Chondrocyte (in vitro differentiated cells): ENCODE data around the gene SEMA3C. TPM values are rescaled to one million over a fixed set of nuclear protein-coding genes. Genes with fewer than 3 reads are reported as not detected.

Experiments
- DNase-seq: peaks from one replicate; pipeline ENCODE4 v3.0.0; 2021; ENCODE audit warnings: mixed read lengths, low spot score
- H3K27ac Mint-ChIP-seq: one replicate; pipeline ENCODE4 v1.8.0; 2021; ENCODE audit warnings: mild to moderate bottlenecking, moderate library complexity, mixed read lengths; ENCODE audit not compliant: unreplicated experiment
- H3K27me3 Mint-ChIP-seq: 2 replicates; pipeline ENCODE4 v1.8.0; 2021; ENCODE audit warnings: low read depth, mixed read lengths
- H3K36me3 Mint-ChIP-seq: 2 replicates; pipeline ENCODE4 v1.8.0; 2021; ENCODE audit warnings: low read depth, mixed read lengths
- H3K4me1 Mint-ChIP-seq: 2 replicates; pipeline ENCODE4 v1.8.0; 2021; ENCODE audit warnings: low read depth, mild to moderate bottlenecking, mixed read lengths
- H3K4me3 Mint-ChIP-seq: one replicate; pipeline ENCODE4 v1.8.0; 2021; ENCODE audit warnings: mild to moderate bottlenecking, moderate library complexity, mixed read lengths; ENCODE audit not compliant: unreplicated experiment
- H3K9me3 Mint-ChIP-seq: 2 replicates; pipeline ENCODE4 v1.8.0; 2021; ENCODE audit warnings: low read depth, mixed read lengths
- total RNA-seq: library from RNA; stranded (reverse); gene quantifications from 3 replicates; pipeline ENCODE4 v1.2.1, GENCODE V29; 2021
- TF ChIP-seq, protein P1 (sequence below): fragments of 200-600 bp; sonication (generic); IDR thresholded peaks from 2 replicates; pipeline ENCODE4 v1.5.0; 2021; ENCODE audit warnings: antibody characterized with exemption, mild to moderate bottlenecking, moderate library complexity

The SEMA3C gene
- total RNA-seq, 1 donor from 2014 or later, result 80.0 TPM

DNA sequence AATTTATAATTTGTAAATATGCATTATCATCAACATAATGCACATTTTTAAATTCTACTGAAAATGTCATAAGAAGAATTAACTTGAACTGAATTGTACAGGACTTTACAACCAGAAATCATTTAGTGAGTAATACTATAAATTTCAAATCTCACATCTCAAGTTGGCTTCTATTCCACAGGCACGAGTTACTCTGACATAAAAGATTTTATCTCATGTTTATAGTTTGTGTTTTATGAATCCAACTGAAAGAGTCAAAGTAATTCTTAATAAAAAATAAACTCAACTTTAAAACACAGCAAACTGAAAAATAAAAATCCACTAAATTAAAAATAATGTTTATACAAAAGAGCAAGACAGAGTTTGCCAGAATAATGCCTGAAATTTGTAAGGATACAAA, 151.2 kb downstream of the SEMA3C start:
- DNase-seq, result no peak
- no peaks in the 10 kb centered on the region for H3K27me3 Mint-ChIP-seq
- H3K27ac Mint-ChIP-seq, result no peak overlapping the region
- H3K36me3 Mint-ChIP-seq, result peaks cover 3% of the 10 kb centered on the region
- peaks cover 22% of the 10 kb centered on the region for H3K4me1 Mint-ChIP-seq
- H3K9me3 Mint-ChIP-seq, result no peaks in the 10 kb centered on the region
- H3K4me3 Mint-ChIP-seq, result no peak overlapping the region
- TF ChIP-seq, protein P1, sequence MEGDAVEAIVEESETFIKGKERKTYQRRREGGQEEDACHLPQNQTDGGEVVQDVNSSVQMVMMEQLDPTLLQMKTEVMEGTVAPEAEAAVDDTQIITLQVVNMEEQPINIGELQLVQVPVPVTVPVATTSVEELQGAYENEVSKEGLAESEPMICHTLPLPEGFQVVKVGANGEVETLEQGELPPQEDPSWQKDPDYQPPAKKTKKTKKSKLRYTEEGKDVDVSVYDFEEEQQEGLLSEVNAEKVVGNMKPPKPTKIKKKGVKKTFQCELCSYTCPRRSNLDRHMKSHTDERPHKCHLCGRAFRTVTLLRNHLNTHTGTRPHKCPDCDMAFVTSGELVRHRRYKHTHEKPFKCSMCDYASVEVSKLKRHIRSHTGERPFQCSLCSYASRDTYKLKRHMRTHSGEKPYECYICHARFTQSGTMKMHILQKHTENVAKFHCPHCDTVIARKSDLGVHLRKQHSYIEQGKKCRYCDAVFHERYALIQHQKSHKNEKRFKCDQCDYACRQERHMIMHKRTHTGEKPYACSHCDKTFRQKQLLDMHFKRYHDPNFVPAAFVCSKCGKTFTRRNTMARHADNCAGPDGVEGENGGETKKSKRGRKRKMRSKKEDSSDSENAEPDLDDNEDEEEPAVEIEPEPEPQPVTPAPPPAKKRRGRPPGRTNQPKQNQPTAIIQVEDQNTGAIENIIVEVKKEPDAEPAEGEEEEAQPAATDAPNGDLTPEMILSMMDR, result no peak

DNA sequence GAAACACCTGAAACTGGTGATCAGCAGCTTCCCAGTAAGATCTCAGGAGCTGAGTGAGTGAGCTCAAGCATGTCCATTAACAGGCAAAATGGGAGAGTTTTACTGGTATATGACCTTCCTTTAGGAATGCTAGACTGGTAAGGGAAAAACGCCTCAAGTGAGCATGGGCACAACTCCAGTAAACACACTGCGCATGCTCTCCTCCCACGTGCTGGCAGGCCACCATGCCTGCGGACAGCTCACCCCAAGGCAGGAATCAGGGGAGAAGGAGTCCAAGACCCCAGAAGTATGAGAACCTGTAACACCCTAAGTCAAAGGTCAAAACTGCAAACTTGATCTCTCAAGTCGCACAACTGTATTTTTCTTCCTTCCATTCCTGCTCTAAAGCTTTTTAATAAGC, 152.1 kb downstream of the SEMA3C start:
- Mint-ChIP-seq H3K27ac (no peak overlapping the region), H3K4me3 (no peak overlapping the region), H3K4me1 (peaks cover 22% of the 10 kb centered on the region), H3K36me3 (peaks cover 3% of the 10 kb centered on the region), H3K27me3 (no peaks in the 10 kb centered on the region), H3K9me3 (no peaks in the 10 kb centered on the region)
- TF ChIP-seq, protein P1, result no peak
- DNase-seq, result no peak

DNA sequence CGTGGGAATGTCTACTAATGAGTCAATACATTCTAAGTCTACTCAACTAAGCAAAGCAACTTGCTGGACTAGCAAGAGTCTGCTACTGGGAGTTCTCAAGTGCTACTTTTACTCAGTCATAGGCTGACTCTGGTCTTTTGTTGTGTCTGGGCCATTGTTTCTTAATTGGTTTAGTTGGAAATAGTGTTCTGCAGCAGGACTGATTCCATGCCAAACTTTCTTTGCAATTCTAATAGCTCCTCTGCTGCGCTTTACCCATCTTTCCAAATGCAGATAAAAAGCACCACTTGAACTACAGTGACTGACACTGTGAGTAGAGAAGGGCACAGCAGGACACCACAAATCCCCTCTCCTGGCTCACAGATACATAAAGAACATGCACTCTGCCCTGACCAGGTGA, 154.7 kb downstream of the SEMA3C start:
- Mint-ChIP-seq H3K27ac (no peak overlapping the region), H3K36me3 (peaks cover 1% of the 10 kb centered on the region), H3K27me3 (no peaks in the 10 kb centered on the region), H3K4me3 (no peak overlapping the region), H3K4me1 (peaks cover 20% of the 10 kb centered on the region), H3K9me3 (no peaks in the 10 kb centered on the region)
- no peak for DNase-seq
- TF ChIP-seq, protein P1, result no peak

DNA sequence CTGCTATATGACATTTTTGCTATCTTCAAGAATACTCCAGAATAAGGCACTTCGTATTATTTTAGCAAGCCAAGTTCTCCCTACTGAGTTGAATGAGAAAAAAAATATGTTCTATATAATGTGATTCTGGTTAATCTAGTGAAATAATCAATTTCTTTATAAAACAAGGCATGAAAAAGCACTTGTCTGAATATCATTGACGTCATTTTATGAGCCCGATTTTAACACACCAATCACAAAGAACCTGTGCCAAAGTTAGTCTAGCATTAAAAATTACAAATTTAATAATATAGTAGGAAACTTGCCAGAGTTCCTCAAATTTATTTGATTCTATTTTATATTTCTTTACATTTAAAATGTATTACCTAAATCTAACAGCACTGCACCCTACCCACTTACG, 155.1 kb downstream of the SEMA3C start:
- H3K36me3 Mint-ChIP-seq, result peaks cover 1% of the 10 kb centered on the region
- DNase-seq, result no peak
- peaks cover 19% of the 10 kb centered on the region for H3K4me1 Mint-ChIP-seq
- no peaks in the 10 kb centered on the region for H3K9me3 Mint-ChIP-seq
- H3K27me3 Mint-ChIP-seq, result no peaks in the 10 kb centered on the region
- no peak overlapping the region for H3K4me3 Mint-ChIP-seq
- no peak overlapping the region for H3K27ac Mint-ChIP-seq
- TF ChIP-seq, protein P1, result no peak

DNA sequence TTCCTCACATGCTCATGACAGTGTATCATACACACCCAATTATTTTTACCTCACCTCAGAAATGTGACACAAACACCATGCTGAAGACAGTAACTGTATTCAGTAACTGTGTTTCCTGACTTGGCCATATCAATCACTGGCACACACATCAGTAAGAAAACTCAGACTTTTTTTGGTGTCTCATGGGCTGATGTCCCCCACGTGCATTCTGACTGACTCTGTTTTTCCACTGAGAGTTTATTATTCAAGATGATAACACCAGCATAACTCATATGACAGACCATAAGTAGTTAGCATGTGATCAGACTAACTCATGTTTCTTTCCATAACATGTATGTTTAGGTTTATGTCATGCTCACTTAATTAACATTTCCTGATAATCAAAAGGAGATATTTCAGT, 155.6 kb downstream of the SEMA3C start:
- DNase-seq, result no peak
- TF ChIP-seq, protein P1, result no peak
- H3K27me3 Mint-ChIP-seq, result no peaks in the 10 kb centered on the region
- H3K4me3 Mint-ChIP-seq, result no peak overlapping the region
- no peaks in the 10 kb centered on the region for H3K9me3 Mint-ChIP-seq
- H3K36me3 Mint-ChIP-seq, result peaks cover 1% of the 10 kb centered on the region
- H3K4me1 Mint-ChIP-seq, result peaks cover 16% of the 10 kb centered on the region
- no peak overlapping the region for H3K27ac Mint-ChIP-seq
